CD4-positive, alpha-beta T cell treated with Interleukin-2 at 100 ng/mL for 4 hours (primary cell): Measurements from ENCODE around the gene NCAPD3.
"Not testable (repeated sequence)": the region's sequence is repeated elsewhere in the genome, so short reads cannot be mapped to it uniquely, and the experiment has no call there.

Experiments used
- DNase-seq: peaks from one replicate; pipeline ENCODE4 v3.0.0-alpha.2; 2020; ENCODE audit warnings: low spot score

Gene NCAPD3

GRCh38 chr11:134223836-134224709 lies at the start of gene NCAPD3, which contains the start of gene VPS26B:
Gene NCAPD3, minus strand, starts transcription at chr11:134223967. Its CDS starts 41 bp downstream, at chr11:134223926.
Gene VPS26B, plus strand, starts transcription at chr11:134224671. Its CDS starts 452 bp downstream, at chr11:134225123.
- DNase-seq, result peak; percentile 95

- DNase-seq, result no peak
These were observed 49.5 kb upstream of the NCAPD3 start for GRCh38 chr11:134273317-134273712.

- no peak for DNase-seq
These were observed 48.9 kb upstream of the NCAPD3 start for GRCh38 chr11:134272381-134273316.

GRCh38 chr11:134271978-134272377 lies 48.2 kb upstream of the NCAPD3 start:
- DNase-seq, result no peak

- DNase-seq, result peak; percentile 49
These were observed 46.5 kb upstream of the NCAPD3 start for GRCh38 chr11:134270250-134270714.

- no peak for DNase-seq
These were observed 44.2 kb upstream of the NCAPD3 start for GRCh38 chr11:134267966-134268365.

GRCh38 chr11:134267461-134267860 lies 43.7 kb upstream of the NCAPD3 start:
- DNase-seq, result no peak

- no peak for DNase-seq
These were observed 43.1 kb upstream of the NCAPD3 start for GRCh38 chr11:134266841-134267251.

GRCh38 chr11:134266440-134266839 lies 42.7 kb upstream of the NCAPD3 start:
- no peak for DNase-seq

- no peak for DNase-seq
These were observed 41.4 kb upstream of the NCAPD3 start for GRCh38 chr11:134264966-134265764.

GRCh38 chr11:134261626-134262488 lies 38.1 kb upstream of the NCAPD3 start:
- peak; percentile 50 for DNase-seq

GRCh38 chr11:134260983-134261382 lies 37.2 kb upstream of the NCAPD3 start:
- no peak for DNase-seq

GRCh38 chr11:134260503-134260902 lies 36.7 kb upstream of the NCAPD3 start:
- no peak for DNase-seq

- no peak for DNase-seq
These were observed 34.8 kb upstream of the NCAPD3 start for GRCh38 chr11:134258577-134258976.

- no peak for DNase-seq
These were observed 33.3 kb upstream of the NCAPD3 start for GRCh38 chr11:134257101-134257500.

- DNase-seq, result not testable (repeated sequence)
These were observed 31.4 kb upstream of the NCAPD3 start for GRCh38 chr11:134255184-134255561.

GRCh38 chr11:134254433-134255183 lies 30.8 kb upstream of the NCAPD3 start:
- no peak for DNase-seq

GRCh38 chr11:134253188-134253993 lies 29.6 kb upstream of the NCAPD3 start, which contains the start of the genes ACAD8 and THYN1:
Gene ACAD8, plus strand, starts transcription at chr11:134253568. Its CDS starts 33 bp downstream, at chr11:134253601.
Gene THYN1, minus strand, starts transcription at chr11:134253352. Its CDS starts 470 bp downstream, at chr11:134252882.
- DNase-seq, result peak; percentile 97
